ENCODE measurements around the gene MYO18B. TPM values are rescaled to one million over a fixed set of nuclear protein-coding genes. Genes with fewer than 3 reads are reported as not detected.

Gene MYO18B
- total RNA-seq, 1 experiment from 2014 or later, result 0.05 TPM

DNA sequence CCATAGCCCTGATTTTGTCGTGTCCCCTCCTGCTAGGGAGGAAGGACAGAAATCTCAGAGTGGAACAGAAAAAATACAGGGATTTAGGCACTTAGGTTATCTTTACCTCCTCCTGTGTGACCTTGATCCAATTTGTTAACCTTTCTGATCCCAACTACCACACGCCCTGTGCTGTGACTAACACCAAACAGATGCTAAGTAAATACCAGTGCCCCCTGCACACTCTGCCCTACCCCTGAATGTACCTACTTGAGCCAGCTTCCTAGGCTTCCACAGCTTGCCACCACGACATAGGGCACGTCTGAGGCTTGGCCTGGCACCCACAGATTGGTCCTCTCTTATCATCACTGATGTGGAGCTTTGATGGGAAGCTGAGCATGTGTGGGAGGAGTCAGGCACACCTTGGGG, 9.2 kb downstream of the MYO18B start:
- intact Hi-C loops (cut with micrococcal nuclease), result no loop called here
- Histone ChIP-seq H3K9ac (ENCODE audit: low read length) (no peak overlapping the region), H2AFZ (ENCODE audit: low read depth, low read length, poor library complexity, severe bottlenecking) (no peak overlapping the region), H3K4me2 (ENCODE audit: low read length) (no peak overlapping the region), H3K9me2 (ENCODE audit: insufficient read depth) (no peaks in the 10 kb centered on the region), H4K20me1 (ENCODE audit: insufficient read depth) (no peaks in the 10 kb centered on the region), H3K79me2 (ENCODE audit: insufficient read depth, low read length) (no peaks in the 10 kb centered on the region), H3K4me3 (replicated peaks in 1 of 2; ENCODE audit: low read depth in 1 of 2, low read length in 2 of 2) (no peak overlapping the region), H3K27me3 (ENCODE audit: insufficient read depth, low read length) (no peaks in the 10 kb centered on the region), H3K36me3 (ENCODE audit: control insufficient read depth in 1 of 2, insufficient read depth in 2 of 2, low read length in 2 of 2) (no peaks in the 10 kb centered on the region), H3K9me3 (ENCODE audit: control insufficient read depth in 1 of 2, insufficient read depth in 1 of 2, low read depth in 1 of 2, low read length in 2 of 2) (no peaks in the 10 kb centered on the region), H3K4me1 (ENCODE audit: control insufficient read depth in 1 of 2, insufficient read depth in 2 of 2, low read length in 2 of 2) (peaks cover 9 to 17% of the 10 kb centered on the region in 2 experiments), H3K27ac (ENCODE audit: low read depth, low read length) (no peak overlapping the region)
- DNase-seq (ENCODE audit: low read depth, low spot score), result no peak
- BruUV-seq (replicated peaks), result no TSS peak
- no peak for ATAC-seq
- ChIA-PET CTCF (no interaction called here), RAD21 (ENCODE audit: low non-redundant PET in 1 of 2, low total read pairs in 2 of 2, uncharacterized antibody in 2 of 2, unreplicated experiment in 2 of 2) (no interaction called here), POLR2A (no interaction called here)
- TF ChIP-seq FOSL1 (IDR thresholded peaks at IDR 0.05; ENCODE audit: low read depth), result no peak
- TF ChIP-seq RAD21 (IDR thresholded peaks at IDR 0.05; ENCODE audit: low read depth), result no peak
- TF ChIP-seq JUND (IDR thresholded peaks at IDR 0.05), result no peak
- TF ChIP-seq EZH2 (IDR thresholded peaks at IDR 0.05), result no peak
- no peak for TF ChIP-seq POLR2A (IDR thresholded peaks at IDR 0.05; ENCODE audit: borderline replicate concordance, extremely low read depth, insufficient read depth, insufficient read length)

DNA sequence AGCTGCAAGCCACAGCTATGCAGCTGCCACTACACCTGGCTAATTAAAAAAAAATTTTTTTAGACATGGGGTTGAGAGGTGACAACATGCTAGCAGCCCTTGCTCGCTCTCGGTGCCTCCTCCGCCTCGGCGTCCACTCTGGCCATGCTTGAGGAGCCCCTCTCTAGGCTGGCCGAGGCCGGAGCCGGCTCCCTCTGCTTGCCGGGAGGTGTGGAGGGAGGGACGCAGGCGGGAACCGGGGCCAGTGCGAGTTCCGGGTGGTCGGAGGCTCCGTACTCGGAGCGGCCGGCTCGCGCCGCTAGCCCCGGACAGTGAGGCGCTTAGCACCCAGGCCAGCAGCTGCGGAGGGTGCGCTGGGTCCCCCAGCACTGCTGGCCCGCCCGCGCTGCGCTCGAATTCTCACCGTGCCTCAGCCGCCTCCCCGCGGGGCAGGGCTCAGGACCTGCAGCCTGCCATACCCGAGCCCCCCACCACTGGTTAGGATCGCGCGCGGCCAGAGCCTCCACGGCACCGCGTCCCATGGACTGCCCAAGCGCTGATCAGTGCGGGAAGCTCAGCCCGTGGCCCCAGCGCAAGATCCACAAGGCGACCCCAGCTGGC, 10.7 kb downstream of the MYO18B start:
- Histone ChIP-seq H3K36me3 (ENCODE audit: control insufficient read depth in 1 of 2, insufficient read depth in 2 of 2, low read length in 2 of 2) (no peaks in the 10 kb centered on the region), H4K20me1 (ENCODE audit: insufficient read depth) (no peaks in the 10 kb centered on the region), H3K79me2 (ENCODE audit: insufficient read depth, low read length) (no peaks in the 10 kb centered on the region), H3K27me3 (ENCODE audit: insufficient read depth, low read length) (no peaks in the 10 kb centered on the region), H3K4me2 (ENCODE audit: low read length) (no peak overlapping the region), H3K9me2 (ENCODE audit: insufficient read depth) (no peaks in the 10 kb centered on the region), H3K9ac (ENCODE audit: low read length) (no peak overlapping the region), H3K4me1 (ENCODE audit: control insufficient read depth in 1 of 2, insufficient read depth in 2 of 2, low read length in 2 of 2) (peaks cover 0 to 2% of the 10 kb centered on the region in 2 experiments; a peak in 3 of 4 replicates), H3K4me3 (replicated peaks in 1 of 2; ENCODE audit: low read depth in 1 of 2, low read length in 2 of 2) (no peak overlapping the region), H2AFZ (ENCODE audit: low read depth, low read length, poor library complexity, severe bottlenecking) (no peak overlapping the region), H3K9me3 (ENCODE audit: control insufficient read depth in 1 of 2, insufficient read depth in 1 of 2, low read depth in 1 of 2, low read length in 2 of 2) (no peaks in the 10 kb centered on the region), H3K27ac (ENCODE audit: low read depth, low read length) (no peak overlapping the region)
- POLR2A ChIA-PET, result no interaction called here
- BruUV-seq (replicated peaks), result no TSS peak
- ATAC-seq (no peak), DNase-seq (ENCODE audit: low read depth, low spot score) (no peak)
- intact Hi-C loops (cut with micrococcal nuclease), result no loop called here
- RAD21 ChIA-PET (ENCODE audit: low non-redundant PET in 1 of 2, low total read pairs in 2 of 2, uncharacterized antibody in 2 of 2, unreplicated experiment in 2 of 2), result interaction anchor here in 1 of 2 experiments (0.6 kb wide), 1 partner anchor 124 kb away, joined by 5 read pairs; no protein-coding TSS in a partner anchor
- CTCF ChIA-PET, result no interaction called here
- TF ChIP-seq, protein P1, sequence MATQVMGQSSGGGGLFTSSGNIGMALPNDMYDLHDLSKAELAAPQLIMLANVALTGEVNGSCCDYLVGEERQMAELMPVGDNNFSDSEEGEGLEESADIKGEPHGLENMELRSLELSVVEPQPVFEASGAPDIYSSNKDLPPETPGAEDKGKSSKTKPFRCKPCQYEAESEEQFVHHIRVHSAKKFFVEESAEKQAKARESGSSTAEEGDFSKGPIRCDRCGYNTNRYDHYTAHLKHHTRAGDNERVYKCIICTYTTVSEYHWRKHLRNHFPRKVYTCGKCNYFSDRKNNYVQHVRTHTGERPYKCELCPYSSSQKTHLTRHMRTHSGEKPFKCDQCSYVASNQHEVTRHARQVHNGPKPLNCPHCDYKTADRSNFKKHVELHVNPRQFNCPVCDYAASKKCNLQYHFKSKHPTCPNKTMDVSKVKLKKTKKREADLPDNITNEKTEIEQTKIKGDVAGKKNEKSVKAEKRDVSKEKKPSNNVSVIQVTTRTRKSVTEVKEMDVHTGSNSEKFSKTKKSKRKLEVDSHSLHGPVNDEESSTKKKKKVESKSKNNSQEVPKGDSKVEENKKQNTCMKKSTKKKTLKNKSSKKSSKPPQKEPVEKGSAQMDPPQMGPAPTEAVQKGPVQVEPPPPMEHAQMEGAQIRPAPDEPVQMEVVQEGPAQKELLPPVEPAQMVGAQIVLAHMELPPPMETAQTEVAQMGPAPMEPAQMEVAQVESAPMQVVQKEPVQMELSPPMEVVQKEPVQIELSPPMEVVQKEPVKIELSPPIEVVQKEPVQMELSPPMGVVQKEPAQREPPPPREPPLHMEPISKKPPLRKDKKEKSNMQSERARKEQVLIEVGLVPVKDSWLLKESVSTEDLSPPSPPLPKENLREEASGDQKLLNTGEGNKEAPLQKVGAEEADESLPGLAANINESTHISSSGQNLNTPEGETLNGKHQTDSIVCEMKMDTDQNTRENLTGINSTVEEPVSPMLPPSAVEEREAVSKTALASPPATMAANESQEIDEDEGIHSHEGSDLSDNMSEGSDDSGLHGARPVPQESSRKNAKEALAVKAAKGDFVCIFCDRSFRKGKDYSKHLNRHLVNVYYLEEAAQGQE (IDR thresholded peaks at IDR 0.05; ENCODE audit: low read depth), result no peak
- no peak for TF ChIP-seq JUND (IDR thresholded peaks at IDR 0.05)
- TF ChIP-seq POLR2AphosphoS5 (IDR thresholded peaks at IDR 0.05; ENCODE audit: low read depth, low read length), result no peak
- TF ChIP-seq, protein P2, sequence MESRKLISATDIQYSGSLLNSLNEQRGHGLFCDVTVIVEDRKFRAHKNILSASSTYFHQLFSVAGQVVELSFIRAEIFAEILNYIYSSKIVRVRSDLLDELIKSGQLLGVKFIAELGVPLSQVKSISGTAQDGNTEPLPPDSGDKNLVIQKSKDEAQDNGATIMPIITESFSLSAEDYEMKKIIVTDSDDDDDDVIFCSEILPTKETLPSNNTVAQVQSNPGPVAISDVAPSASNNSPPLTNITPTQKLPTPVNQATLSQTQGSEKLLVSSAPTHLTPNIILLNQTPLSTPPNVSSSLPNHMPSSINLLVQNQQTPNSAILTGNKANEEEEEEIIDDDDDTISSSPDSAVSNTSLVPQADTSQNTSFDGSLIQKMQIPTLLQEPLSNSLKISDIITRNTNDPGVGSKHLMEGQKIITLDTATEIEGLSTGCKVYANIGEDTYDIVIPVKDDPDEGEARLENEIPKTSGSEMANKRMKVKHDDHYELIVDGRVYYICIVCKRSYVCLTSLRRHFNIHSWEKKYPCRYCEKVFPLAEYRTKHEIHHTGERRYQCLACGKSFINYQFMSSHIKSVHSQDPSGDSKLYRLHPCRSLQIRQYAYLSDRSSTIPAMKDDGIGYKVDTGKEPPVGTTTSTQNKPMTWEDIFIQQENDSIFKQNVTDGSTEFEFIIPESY (IDR thresholded peaks at IDR 0.05; ENCODE audit: extremely low read depth, insufficient replicate concordance, low read length), result no peak
- TF ChIP-seq EZH2phosphoT487 (IDR thresholded peaks at IDR 0.05; ENCODE audit: borderline replicate concordance), result no peak
- no peak for TF ChIP-seq CBX3 (IDR thresholded peaks at IDR 0.05; ENCODE audit: low read depth)
- no peak for TF ChIP-seq FOSL1 (IDR thresholded peaks at IDR 0.05; ENCODE audit: low read depth)
- no peak for TF ChIP-seq SIN3A (IDR thresholded peaks at IDR 0.05; ENCODE audit: low read depth)
- TF ChIP-seq, protein P3, sequence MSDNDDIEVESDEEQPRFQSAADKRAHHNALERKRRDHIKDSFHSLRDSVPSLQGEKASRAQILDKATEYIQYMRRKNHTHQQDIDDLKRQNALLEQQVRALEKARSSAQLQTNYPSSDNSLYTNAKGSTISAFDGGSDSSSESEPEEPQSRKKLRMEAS (IDR thresholded peaks at IDR 0.05), result no peak
- no peak for TF ChIP-seq TCF7L2 (IDR thresholded peaks at IDR 0.05; ENCODE audit: borderline replicate concordance, extremely low read depth, insufficient read depth, insufficient read length)
- TF ChIP-seq YY1 (IDR thresholded peaks at IDR 0.05; ENCODE audit: extremely low read depth, insufficient replicate concordance, low read depth, low read length), result no peak
- no peak for TF ChIP-seq RAD21 (IDR thresholded peaks at IDR 0.05; ENCODE audit: low read depth)
- TF ChIP-seq ZFX (IDR thresholded peaks at IDR 0.05), result no peak
